ENCODE measurements around the gene VPS13C. TPM values are rescaled to one million over a fixed set of nuclear protein-coding genes. Genes with fewer than 3 reads are reported as not detected.

VPS13C gene
- total RNA-seq, 1 donor from 2014 or later = 33.6 TPM

DNA sequence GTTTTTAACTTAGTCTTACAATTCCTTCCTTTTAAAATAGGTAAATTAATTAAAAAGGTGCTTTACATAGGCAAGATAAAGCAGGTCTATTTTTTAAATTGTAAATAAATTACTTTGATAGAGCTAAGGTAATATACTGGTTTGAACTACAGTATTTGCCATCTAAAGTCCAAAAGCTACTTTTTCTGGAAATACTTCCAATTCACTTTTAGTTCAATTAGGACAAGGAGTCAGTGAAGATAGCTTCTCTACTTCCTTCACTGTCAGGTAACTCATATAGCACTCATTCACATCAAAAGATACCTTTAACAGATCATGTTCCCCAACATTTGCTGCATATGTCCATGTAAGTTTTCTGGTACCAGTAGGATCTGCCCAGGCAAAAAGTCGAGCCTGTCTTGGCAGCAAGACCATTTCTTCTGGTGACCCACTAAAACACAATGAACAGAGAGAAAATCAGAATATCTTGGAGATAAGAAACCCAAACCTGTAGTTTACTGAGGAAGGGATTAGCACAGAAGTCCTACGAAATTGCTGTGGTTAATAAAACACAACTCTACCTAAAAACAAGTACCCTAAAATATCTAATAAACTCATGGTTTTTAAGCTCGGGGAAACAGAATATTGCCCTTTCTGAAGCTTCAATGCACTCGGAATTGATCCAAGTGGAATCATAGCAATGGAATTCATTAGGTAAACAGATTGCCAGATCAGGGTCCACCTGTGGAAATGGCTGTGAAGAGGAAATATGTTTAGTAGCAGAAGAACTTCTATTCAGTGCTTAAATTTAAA lies 153.1 kb downstream of the VPS13C start:
- no peak overlapping the region for H3K27ac ChIP-seq
- intact Hi-C loops (cut with DNase I) = no loop called here
- H3K4me3 ChIP-seq = no peak overlapping the region
- peaks cover 23 to 58% of the 10 kb centered on the region in 2 donors for H3K36me3 ChIP-seq
- TF ChIP-seq, protein P1, sequence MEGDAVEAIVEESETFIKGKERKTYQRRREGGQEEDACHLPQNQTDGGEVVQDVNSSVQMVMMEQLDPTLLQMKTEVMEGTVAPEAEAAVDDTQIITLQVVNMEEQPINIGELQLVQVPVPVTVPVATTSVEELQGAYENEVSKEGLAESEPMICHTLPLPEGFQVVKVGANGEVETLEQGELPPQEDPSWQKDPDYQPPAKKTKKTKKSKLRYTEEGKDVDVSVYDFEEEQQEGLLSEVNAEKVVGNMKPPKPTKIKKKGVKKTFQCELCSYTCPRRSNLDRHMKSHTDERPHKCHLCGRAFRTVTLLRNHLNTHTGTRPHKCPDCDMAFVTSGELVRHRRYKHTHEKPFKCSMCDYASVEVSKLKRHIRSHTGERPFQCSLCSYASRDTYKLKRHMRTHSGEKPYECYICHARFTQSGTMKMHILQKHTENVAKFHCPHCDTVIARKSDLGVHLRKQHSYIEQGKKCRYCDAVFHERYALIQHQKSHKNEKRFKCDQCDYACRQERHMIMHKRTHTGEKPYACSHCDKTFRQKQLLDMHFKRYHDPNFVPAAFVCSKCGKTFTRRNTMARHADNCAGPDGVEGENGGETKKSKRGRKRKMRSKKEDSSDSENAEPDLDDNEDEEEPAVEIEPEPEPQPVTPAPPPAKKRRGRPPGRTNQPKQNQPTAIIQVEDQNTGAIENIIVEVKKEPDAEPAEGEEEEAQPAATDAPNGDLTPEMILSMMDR (IDR thresholded peaks at IDR 0.05) = no peak
- H3K27me3 ChIP-seq = no peaks in the 10 kb centered on the region
- no peaks in the 10 kb centered on the region for H3K9me3 ChIP-seq
- DNase-seq (ENCODE audit: low spot score in 2 of 2) = no peak
- H3K4me1 ChIP-seq = no peaks in the 10 kb centered on the region

DNA sequence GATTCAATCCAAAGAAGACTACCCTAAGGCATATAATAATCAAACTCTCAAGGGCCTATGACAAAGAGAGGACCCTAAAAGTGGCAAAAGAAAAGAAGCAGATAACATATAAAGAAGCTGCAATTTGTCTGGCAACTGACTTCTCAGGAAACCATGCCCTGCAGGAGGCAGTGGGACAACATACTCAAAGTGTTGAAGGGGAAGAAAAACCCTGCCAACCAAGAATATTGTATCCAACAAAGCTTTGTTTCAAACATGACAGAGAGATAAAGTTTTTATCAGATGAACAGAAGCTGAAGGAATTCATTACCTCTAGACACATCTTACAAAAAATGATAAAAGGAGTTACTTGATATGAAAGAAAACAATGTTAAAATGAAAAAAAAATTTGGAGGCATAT lies 167.1 kb downstream of the VPS13C start:
- TF ChIP-seq, protein P1 (IDR thresholded peaks at IDR 0.05) = no peak
- Histone ChIP-seq H3K4me1 (no peaks in the 10 kb centered on the region), H3K4me3 (no peak overlapping the region), H3K36me3 (peaks cover 20 to 48% of the 10 kb centered on the region in 2 donors), H3K27ac (no peak overlapping the region), H3K9me3 (peaks cover 12 to 27% of the 10 kb centered on the region in 2 donors), H3K27me3 (no peaks in the 10 kb centered on the region)
- intact Hi-C loops (cut with DNase I) = no loop called here
- no peak for DNase-seq (ENCODE audit: low spot score in 2 of 2)

DNA sequence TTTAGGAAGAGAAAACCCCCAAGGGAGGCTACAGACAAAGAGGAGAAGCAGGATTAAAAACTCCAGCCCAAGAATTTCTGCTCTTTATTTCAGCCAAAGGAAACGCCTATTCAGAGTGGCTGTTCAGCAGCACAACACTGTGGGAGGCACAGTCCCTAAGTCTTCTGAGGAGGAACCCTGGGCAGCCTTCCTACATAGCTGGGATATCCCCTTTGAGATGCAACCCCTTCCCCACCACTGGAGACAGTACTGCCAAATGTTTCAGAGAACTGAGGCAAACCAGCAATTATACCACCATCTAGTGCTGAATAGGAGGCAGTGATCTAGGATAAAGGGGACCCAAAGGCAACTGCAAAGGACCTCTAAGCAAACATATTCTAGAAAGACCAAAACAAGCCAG lies 168.1 kb downstream of the VPS13C start:
- Histone ChIP-seq H3K36me3 (peaks cover 20 to 50% of the 10 kb centered on the region in 2 donors), H3K27me3 (no peaks in the 10 kb centered on the region), H3K27ac (no peak overlapping the region), H3K4me1 (no peaks in the 10 kb centered on the region), H3K9me3 (peaks cover 12 to 27% of the 10 kb centered on the region in 2 donors), H3K4me3 (no peak overlapping the region)
- intact Hi-C loops (cut with DNase I) = no loop called here
- TF ChIP-seq, protein P1 (IDR thresholded peaks at IDR 0.05) = no peak
- no peak for DNase-seq (ENCODE audit: low spot score in 2 of 2)

DNA sequence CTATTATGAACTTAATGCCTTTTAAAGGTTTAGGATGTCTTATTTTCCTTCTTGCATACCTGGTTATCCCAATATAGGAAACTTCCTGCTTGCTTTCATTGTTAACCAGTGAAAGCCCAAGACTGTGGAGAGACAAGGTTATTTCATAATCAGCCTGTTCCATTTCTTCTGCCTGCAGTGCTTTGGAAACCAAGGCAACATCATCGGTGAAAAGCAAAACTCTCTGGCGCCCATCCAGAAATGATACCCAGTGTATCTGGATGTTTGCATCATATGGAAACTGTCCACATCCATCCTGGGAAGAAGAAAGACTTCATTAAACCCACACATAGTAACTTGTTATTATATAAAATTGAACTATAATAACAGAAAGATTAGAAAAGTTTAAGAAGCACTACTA lies 170.1 kb downstream of the VPS13C start:
- TF ChIP-seq, protein P1 (IDR thresholded peaks at IDR 0.05) = no peak
- peaks cover 12 to 27% of the 10 kb centered on the region in 2 donors for H3K9me3 ChIP-seq
- peaks cover 20 to 44% of the 10 kb centered on the region in 2 donors for H3K36me3 ChIP-seq
- DNase-seq (ENCODE audit: low spot score in 2 of 2) = no peak
- no peak overlapping the region for H3K27ac ChIP-seq
- no peak overlapping the region for H3K4me3 ChIP-seq
- H3K4me1 ChIP-seq = no peaks in the 10 kb centered on the region
- intact Hi-C loops (cut with DNase I) = no loop called here
- no peaks in the 10 kb centered on the region for H3K27me3 ChIP-seq

DNA sequence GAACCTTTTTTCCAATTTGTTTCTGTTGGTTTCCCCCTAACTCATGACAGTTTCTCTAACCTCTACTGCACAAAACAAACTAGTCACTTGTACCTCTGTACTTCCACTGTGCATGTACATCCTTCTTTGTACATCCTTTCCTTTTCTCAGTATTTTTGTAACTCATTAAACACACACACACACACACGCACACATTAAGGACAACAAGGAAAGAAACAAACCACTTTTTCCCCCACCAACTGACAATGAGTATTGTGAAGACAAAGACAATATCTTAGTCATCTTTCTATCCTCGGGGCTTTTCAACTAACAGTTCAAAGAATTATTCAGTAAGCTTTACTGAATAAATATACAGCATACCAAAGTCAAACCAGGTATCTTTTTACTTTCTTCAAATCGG lies 170.5 kb downstream of the VPS13C start:
- peaks cover 20 to 41% of the 10 kb centered on the region in 2 donors for H3K36me3 ChIP-seq
- intact Hi-C loops (cut with DNase I) = no loop called here
- no peak overlapping the region for H3K27ac ChIP-seq
- DNase-seq (ENCODE audit: low spot score in 2 of 2) = no peak
- no peaks in the 10 kb centered on the region for H3K4me1 ChIP-seq
- no peak overlapping the region for H3K4me3 ChIP-seq
- H3K9me3 ChIP-seq = peaks cover 12 to 23% of the 10 kb centered on the region in 2 donors
- TF ChIP-seq, protein P1 (IDR thresholded peaks at IDR 0.05) = no peak
- H3K27me3 ChIP-seq = no peaks in the 10 kb centered on the region

Measured in ascending aorta (tissue), 2 donors.